Stimulated activated CD8-positive, alpha-beta memory T cell treated with anti-CD3 and anti-CD28 coated beads, Interleukin-7, amount 100 ng/mL, for 24 hours (primary cell): Measurements from ENCODE around the gene HMX1.

Experiments
- DNase-seq: peaks from one replicate; pipeline ENCODE4 v3.0.0-alpha.2; 2020; ENCODE audit warnings: low read depth

The HMX1 gene

GRCh38 chr4:8867624-8868320, 3.9 kb downstream of the HMX1 start:
- no peak for DNase-seq

- DNase-seq: no peak
These were observed 4.6 kb downstream of the HMX1 start for GRCh38 chr4:8866828-8867623.

GRCh38 chr4:8866421-8866820, 5.2 kb downstream of the HMX1 start:
- no peak for DNase-seq

GRCh38 chr4:8865681-8866310, 5.8 kb downstream of the HMX1 start:
- no peak for DNase-seq

- DNase-seq: no peak
These were observed 6.5 kb downstream of the HMX1 start for GRCh38 chr4:8864912-8865680.

GRCh38 chr4:8863686-8864682, 7.7 kb downstream of the HMX1 start:
- DNase-seq: no peak

GRCh38 chr4:8862800-8863685, 8.6 kb downstream of the HMX1 start:
- DNase-seq: no peak

- no peak for DNase-seq
These were observed 9.3 kb downstream of the HMX1 start for GRCh38 chr4:8862334-8862733.

- no peak for DNase-seq
These were observed 9.9 kb downstream of the HMX1 start for GRCh38 chr4:8861576-8862295.

- no peak for DNase-seq
These were observed 10.6 kb downstream of the HMX1 start for GRCh38 chr4:8860892-8861575.

- no peak for DNase-seq
These were observed 11.3 kb downstream of the HMX1 start for GRCh38 chr4:8860096-8860891.

GRCh38 chr4:8859550-8860095, 12.0 kb downstream of the HMX1 start:
- DNase-seq: no peak

GRCh38 chr4:8858701-8859210, 12.9 kb downstream of the HMX1 start:
- DNase-seq: no peak

GRCh38 chr4:8857766-8858700, 13.6 kb downstream of the HMX1 start:
- no peak for DNase-seq

GRCh38 chr4:8856835-8857621, 14.6 kb downstream of the HMX1 start:
- no peak for DNase-seq
